ENCODE data around the gene PROS1. TPM values are rescaled to one million over a fixed set of nuclear protein-coding genes. Genes with fewer than 3 reads are reported as not detected.

Gene PROS1
- total RNA-seq, 2 experiments from 2014 or later: 0.09 TPM; not detected in 1

GRCh38 chr3:93988283-93988682 is 14.6 kb upstream of the PROS1 start:
- H3K36me3 ChIP-seq (ENCODE audit: insufficient read depth, low read length): no peaks in the 10 kb centered on the region
- no peaks in the 10 kb centered on the region for H3K4me1 ChIP-seq (ENCODE audit: insufficient read depth, low read length, poor library complexity, severe bottlenecking)
- H3K79me2 ChIP-seq (ENCODE audit: insufficient read depth, low read depth, low read length): peaks cover 3% of the 10 kb centered on the region; the same call in 1 of the 2 replicates
- no peak overlapping the region for H3K4me3 ChIP-seq (ENCODE audit: low read depth, low read length, poor library complexity, severe bottlenecking)
- TF ChIP-seq CTCF (conservative IDR thresholded peaks at IDR 0.05; ENCODE audit: low read length): no peak
- TF ChIP-seq EZH2phosphoT487 (IDR thresholded peaks at IDR 0.05; ENCODE audit: borderline replicate concordance, low read depth, low read length): no peak
- no peak overlapping the region for H3K4me2 ChIP-seq (ENCODE audit: low read length)
- ChIA-PET POLR2A (interaction anchor here (0.7 to 0.9 kb wide), 3 partner anchors 68 to 353 kb away, joined by 3 to 5 read pairs (median 5); no protein-coding TSS in a partner anchor), CTCF (ENCODE audit: unreplicated experiment) (no interaction called here)
- H3K9me3 ChIP-seq (ENCODE audit: low read length): no peaks in the 10 kb centered on the region
- no peak overlapping the region for H3K27ac ChIP-seq (ENCODE audit: low read depth, low read length, poor library complexity, severe bottlenecking)
- H3K9me2 ChIP-seq (ENCODE audit: insufficient read depth, low read length): no peaks in the 10 kb centered on the region
- intact Hi-C loops (cut with micrococcal nuclease; ENCODE audit: unreplicated experiment): no loop called here
- H2AFZ ChIP-seq (ENCODE audit: low read length): no peak overlapping the region
- no peak for DNase-seq (ENCODE audit: low spot score)
- no TSS peak for BruUV-seq (replicated peaks)
- H4K20me1 ChIP-seq (ENCODE audit: insufficient read depth, low read length): no peaks in the 10 kb centered on the region

GRCh38 chr3:93984618-93985017 is 10.9 kb upstream of the PROS1 start:
- DNase-seq (ENCODE audit: low spot score): no peak
- Histone ChIP-seq H4K20me1 (ENCODE audit: insufficient read depth, low read length) (no peaks in the 10 kb centered on the region), H3K9me3 (ENCODE audit: low read length) (no peaks in the 10 kb centered on the region), H3K4me2 (ENCODE audit: low read length) (no peak overlapping the region), H3K36me3 (ENCODE audit: insufficient read depth, low read length) (no peaks in the 10 kb centered on the region), H3K4me1 (ENCODE audit: insufficient read depth, low read length, poor library complexity, severe bottlenecking) (peaks cover 6% of the 10 kb centered on the region), H3K27ac (ENCODE audit: low read depth, low read length, poor library complexity, severe bottlenecking) (no peak overlapping the region), H3K79me2 (ENCODE audit: insufficient read depth, low read depth, low read length) (peaks cover 33% of the 10 kb centered on the region; the same call in 1 of the 2 replicates), H2AFZ (ENCODE audit: low read length) (no peak overlapping the region), H3K9me2 (ENCODE audit: insufficient read depth, low read length) (no peaks in the 10 kb centered on the region), H3K4me3 (ENCODE audit: low read depth, low read length, poor library complexity, severe bottlenecking) (no peak overlapping the region)
- intact Hi-C loops (cut with micrococcal nuclease; ENCODE audit: unreplicated experiment): no loop called here
- no TSS peak for BruUV-seq (replicated peaks)
- no peak for TF ChIP-seq CTCF (conservative IDR thresholded peaks at IDR 0.05; ENCODE audit: low read length)
- TF ChIP-seq EZH2phosphoT487 (IDR thresholded peaks at IDR 0.05; ENCODE audit: borderline replicate concordance, low read depth, low read length): no peak
- POLR2A ChIA-PET: no interaction called here
- CTCF ChIA-PET (ENCODE audit: unreplicated experiment): no interaction called here

- H3K27ac ChIP-seq (ENCODE audit: low read depth, low read length, poor library complexity, severe bottlenecking): no peak overlapping the region
- ChIA-PET POLR2A (no interaction called here), CTCF (ENCODE audit: unreplicated experiment) (no interaction called here)
- H2AFZ ChIP-seq (ENCODE audit: low read length): no peak overlapping the region
- no peak for DNase-seq (ENCODE audit: low spot score)
- H3K36me3 ChIP-seq (ENCODE audit: insufficient read depth, low read length): no peaks in the 10 kb centered on the region
- peaks cover 33% of the 10 kb centered on the region; the same call in 1 of the 2 replicates for H3K79me2 ChIP-seq (ENCODE audit: insufficient read depth, low read depth, low read length)
- TF ChIP-seq EZH2phosphoT487 (IDR thresholded peaks at IDR 0.05; ENCODE audit: borderline replicate concordance, low read depth, low read length): no peak
- TF ChIP-seq CTCF (conservative IDR thresholded peaks at IDR 0.05; ENCODE audit: low read length): no peak
- H3K4me3 ChIP-seq (ENCODE audit: low read depth, low read length, poor library complexity, severe bottlenecking): no peak overlapping the region
- no peaks in the 10 kb centered on the region for H3K9me2 ChIP-seq (ENCODE audit: insufficient read depth, low read length)
- H3K9me3 ChIP-seq (ENCODE audit: low read length): no peaks in the 10 kb centered on the region
- BruUV-seq (replicated peaks): no TSS peak
- H4K20me1 ChIP-seq (ENCODE audit: insufficient read depth, low read length): no peaks in the 10 kb centered on the region
- no peak overlapping the region for H3K4me2 ChIP-seq (ENCODE audit: low read length)
- H3K4me1 ChIP-seq (ENCODE audit: insufficient read depth, low read length, poor library complexity, severe bottlenecking): peaks cover 6% of the 10 kb centered on the region
- intact Hi-C loops (cut with micrococcal nuclease; ENCODE audit: unreplicated experiment): no loop called here
These were observed 9.7 kb upstream of the PROS1 start for GRCh38 chr3:93983408-93983807.
